Mesenchymal stem cell (in vitro differentiated cells and primary cell): Measurements from ENCODE around the gene KLK13.

Experiments used
- DNase-seq: peaks from one replicate; pipeline ENCODE4 v3.0.0-alpha.2; 2013
- H2AFZ ChIP-seq: one replicate; pipeline ENCODE4 v1.6.1; 2013; ENCODE audit warnings: low read depth, mild to moderate bottlenecking, control low read depth, inconsistent platforms, low read length, moderate library complexity
- H2AK5ac ChIP-seq: 2 replicates; pipeline ENCODE4 v1.6.1; 2013; ENCODE audit warnings: low read length, moderate library complexity, mild to moderate bottlenecking, inconsistent platforms; ENCODE audit not compliant: severe bottlenecking
- H2BK120ac ChIP-seq: one replicate; pipeline ENCODE4 v1.6.1; 2013; ENCODE audit warnings: low read depth, mild to moderate bottlenecking, inconsistent platforms, low read length, moderate library complexity
- H2BK12ac ChIP-seq, 2 experiments: one replicate each; pipeline ENCODE4 v1.6.1; 2013; ENCODE audit warnings: inconsistent platforms in 2 of 2, low read length in 2 of 2, mild to moderate bottlenecking in 2 of 2, moderate library complexity in 2 of 2, control low read depth in 1 of 2
- H2BK15ac ChIP-seq: one replicate; pipeline ENCODE4 v1.6.1; 2013; ENCODE audit warnings: mild to moderate bottlenecking, low read depth, inconsistent platforms; ENCODE audit not compliant: poor library complexity, severe bottlenecking
- H2BK5ac ChIP-seq: 2 replicates; pipeline ENCODE4 v1.6.1; 2013; ENCODE audit warnings: low read depth, mild to moderate bottlenecking, low read length, control low read depth, inconsistent platforms; ENCODE audit not compliant: poor library complexity, severe bottlenecking
- H3K14ac ChIP-seq, 2 experiments: one replicate each; pipeline ENCODE4 v1.6.1; 2013; ENCODE audit warnings: inconsistent platforms in 2 of 2, low read length in 2 of 2, control low read depth in 1 of 2, mild to moderate bottlenecking in 1 of 2, moderate library complexity in 1 of 2
- H3K18ac ChIP-seq, 2 experiments: one replicate each; pipeline ENCODE4 v1.6.1; 2013; ENCODE audit warnings: inconsistent platforms in 2 of 2, low read length in 2 of 2, control low read depth in 1 of 2, low read depth in 1 of 2, mild to moderate bottlenecking in 1 of 2
- H3K23ac ChIP-seq, 2 experiments: one replicate each; pipeline ENCODE4 v1.6.1; 2013; ENCODE audit warnings: inconsistent platforms in 2 of 2, low read length in 2 of 2, mild to moderate bottlenecking in 2 of 2, moderate library complexity in 2 of 2, control low read depth in 1 of 2
- H3K27ac ChIP-seq: 2 replicates; pipeline ENCODE4 v1.5.1; 2013; ENCODE audit warnings: mild to moderate bottlenecking, moderate library complexity, low read length, control low read depth, inconsistent platforms; ENCODE audit not compliant: poor library complexity, severe bottlenecking
- H3K27me3 ChIP-seq, 2 experiments: 2 replicates each; pipeline versions ENCODE4 v1.6.1 to v1.7.0; 2013; ENCODE audit warnings: low read length in 2 of 2, mild to moderate bottlenecking in 2 of 2, moderate library complexity in 2 of 2, control low read depth in 1 of 2, inconsistent platforms in 1 of 2; ENCODE audit not compliant: control insufficient read depth in 1 of 2, insufficient read depth in 1 of 2
- H3K36me3 ChIP-seq, 2 experiments: 2 replicates each; pipeline versions ENCODE4 v1.6.1 to v1.7.0; 2013; ENCODE audit warnings: low read length in 2 of 2, control low read depth in 1 of 2, inconsistent platforms in 1 of 2, low read depth in 1 of 2, mild to moderate bottlenecking in 1 of 2; ENCODE audit not compliant: insufficient read depth in 2 of 2, control insufficient read depth in 1 of 2
- H3K4ac ChIP-seq, 2 experiments: one replicate each; pipeline ENCODE4 v1.6.1; 2013; ENCODE audit warnings: inconsistent platforms in 2 of 2, low read length in 2 of 2, mild to moderate bottlenecking in 2 of 2, moderate library complexity in 2 of 2, control low read depth in 1 of 2, low read depth in 1 of 2
- H3K4me1 ChIP-seq: 2 replicates; pipeline ENCODE4 v1.6.1; 2013; ENCODE audit warnings: low read depth, low read length, control low read depth; ENCODE audit not compliant: control insufficient read depth, insufficient read depth
- H3K4me2 ChIP-seq: 2 replicates; pipeline ENCODE4 v1.6.1; 2013; ENCODE audit warnings: low read length, mild to moderate bottlenecking, inconsistent platforms; ENCODE audit not compliant: poor library complexity, severe bottlenecking
- H3K4me3 ChIP-seq, 2 experiments: 2 replicates each; pipeline versions ENCODE4 v1.5.1 to v1.7.0; 2013; ENCODE audit warnings: low read length in 2 of 2, mild to moderate bottlenecking in 2 of 2, control low read depth in 1 of 2, low read depth in 1 of 2; ENCODE audit not compliant: insufficient read depth in 1 of 2
- H3K79me1 ChIP-seq: replicated peaks from 2 replicates; pipeline ENCODE4 v1.6.1; 2013; ENCODE audit warnings: mild to moderate bottlenecking, control low read depth, low read length, inconsistent platforms; ENCODE audit not compliant: poor library complexity, severe bottlenecking
- H3K9ac ChIP-seq: 2 replicates; pipeline ENCODE4 v1.7.0; 2013; ENCODE audit warnings: mild to moderate bottlenecking, low read length, moderate library complexity
- H3K9me3 ChIP-seq: 2 replicates; pipeline ENCODE4 v1.7.0; 2013; ENCODE audit warnings: mild to moderate bottlenecking, low read length; ENCODE audit not compliant: control insufficient read depth
- H4K8ac ChIP-seq: one replicate; pipeline ENCODE4 v1.6.1; 2013; ENCODE audit warnings: inconsistent platforms, mild to moderate bottlenecking, low read length, moderate library complexity
- H4K91ac ChIP-seq: one replicate; pipeline ENCODE4 v1.6.1; 2013; ENCODE audit warnings: mild to moderate bottlenecking, low read length, inconsistent platforms
- WGBS: methylation state at CpG from one replicate; pipeline ENCODE4 v1.1.7; 2013; ENCODE audit warnings: mixed read lengths; 5-methylcytosine and 5-hydroxymethylcytosine counted together

Gene KLK13

DNA sequence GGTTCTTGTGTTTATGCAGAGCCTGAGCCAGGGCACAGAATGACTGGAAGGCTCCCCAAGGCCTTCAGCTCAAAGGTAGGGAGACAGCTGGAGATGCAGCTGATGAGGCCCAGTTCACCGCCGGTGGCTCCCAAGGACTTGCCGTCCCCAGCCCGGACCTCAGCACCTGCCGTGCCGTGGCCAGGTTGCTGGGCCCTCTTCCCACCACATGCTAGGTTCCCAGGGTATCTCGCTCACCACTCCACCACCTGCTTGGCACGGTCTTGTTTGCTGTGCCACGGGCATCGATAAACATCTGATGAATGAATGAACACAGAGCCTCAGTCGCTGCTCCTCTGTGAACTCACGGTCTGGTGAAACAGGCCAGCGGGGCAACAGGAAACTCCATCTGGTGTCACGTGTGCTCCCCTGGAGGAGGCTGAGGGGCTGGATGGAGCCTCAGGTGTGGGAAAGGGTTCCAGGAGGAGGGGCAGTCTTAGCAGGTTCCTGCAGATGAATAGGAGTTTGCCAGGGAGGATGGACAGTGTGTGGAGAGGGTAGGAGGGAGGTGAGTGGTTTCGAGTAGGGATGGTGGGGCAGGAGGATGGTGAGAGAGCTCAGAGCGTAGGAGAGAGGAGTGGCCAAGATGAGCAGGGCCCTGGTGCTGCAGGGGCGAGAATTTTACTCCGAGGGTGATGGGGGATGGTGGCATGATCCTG, 21.4 kb upstream of the KLK13 start:
- no peaks in the 10 kb centered on the region for H3K4me1 ChIP-seq
- H2BK5ac ChIP-seq, result no peak overlapping the region
- H3K23ac ChIP-seq, result no peak overlapping the region
- no peak overlapping the region for H2AK5ac ChIP-seq
- no peak overlapping the region for H3K4ac ChIP-seq
- no peak overlapping the region for H4K8ac ChIP-seq
- peak overlapping the region in 1 of 2 experiments; percentile 22 for H3K14ac ChIP-seq
- no peak overlapping the region for H3K9ac ChIP-seq
- no peaks in the 10 kb centered on the region for H3K9me3 ChIP-seq
- DNase-seq, result no peak
- H3K36me3 ChIP-seq, result no peaks in the 10 kb centered on the region
- H2BK120ac ChIP-seq, result no peak overlapping the region
- H3K18ac ChIP-seq, result no peak overlapping the region
- no peak overlapping the region for H2BK12ac ChIP-seq
- 80% methylated on average over 18 of the region's 18 CpGs for WGBS
- no peak overlapping the region for H3K27ac ChIP-seq
- H3K27me3 ChIP-seq, result peaks cover 0 to 25% of the 10 kb centered on the region in 2 experiments
- H3K4me2 ChIP-seq, result no peak overlapping the region
- H3K79me1 ChIP-seq, result no peaks in the 10 kb centered on the region
- H2BK15ac ChIP-seq, result no peak overlapping the region
- no peak overlapping the region for H3K4me3 ChIP-seq
- H2AFZ ChIP-seq, result no peak overlapping the region
- H4K91ac ChIP-seq, result no peak overlapping the region

- H2BK120ac ChIP-seq, result no peak overlapping the region
- H3K4me1 ChIP-seq, result no peaks in the 10 kb centered on the region
- H3K79me1 ChIP-seq, result no peaks in the 10 kb centered on the region
- H3K23ac ChIP-seq, result no peak overlapping the region
- H3K4me3 ChIP-seq, result no peak overlapping the region
- no peak overlapping the region for H3K18ac ChIP-seq
- H3K9me3 ChIP-seq, result no peaks in the 10 kb centered on the region
- peak overlapping the region; percentile 12 for H2BK15ac ChIP-seq
- H4K8ac ChIP-seq, result no peak overlapping the region
- no peak overlapping the region for H2BK12ac ChIP-seq
- peaks cover 0 to 30% of the 10 kb centered on the region in 2 experiments for H3K27me3 ChIP-seq
- no peak overlapping the region for H4K91ac ChIP-seq
- no peak overlapping the region for H2BK5ac ChIP-seq
- no peak overlapping the region for H2AK5ac ChIP-seq
- H3K36me3 ChIP-seq, result no peaks in the 10 kb centered on the region
- 78% methylated on average over 6 of the region's 7 CpGs for WGBS
- H2AFZ ChIP-seq, result no peak overlapping the region
- DNase-seq, result no peak
- no peak overlapping the region for H3K14ac ChIP-seq
- no peak overlapping the region for H3K4ac ChIP-seq
- H3K9ac ChIP-seq, result no peak overlapping the region
- no peak overlapping the region for H3K27ac ChIP-seq
- H3K4me2 ChIP-seq, result no peak overlapping the region
Observed at GRCh38 chr19:51084505-51084904, 19.6 kb upstream of the KLK13 start.

- Histone ChIP-seq H2BK15ac (no peak overlapping the region), H2BK120ac (no peak overlapping the region), H3K27me3 (peaks cover 0 to 30% of the 10 kb centered on the region in 2 experiments), H3K27ac (no peak overlapping the region), H3K23ac (no peak overlapping the region), H3K4me1 (no peaks in the 10 kb centered on the region), H3K4me3 (no peak overlapping the region), H2AFZ (no peak overlapping the region), H3K18ac (no peak overlapping the region), H3K9me3 (no peaks in the 10 kb centered on the region), H3K4me2 (no peak overlapping the region), H3K4ac (no peak overlapping the region), H2BK12ac (no peak overlapping the region), H3K9ac (no peak overlapping the region), H3K79me1 (no peaks in the 10 kb centered on the region), H4K8ac (no peak overlapping the region), H2AK5ac (no peak overlapping the region), H3K36me3 (no peaks in the 10 kb centered on the region), H4K91ac (no peak overlapping the region), H3K14ac (no peak overlapping the region), H2BK5ac (no peak overlapping the region)
- DNase-seq, result no peak
- WGBS, result 73% methylated on average over 11 of the region's 14 CpGs
Observed at GRCh38 chr19:51083783-51084182, 18.9 kb upstream of the KLK13 start.

GRCh38 chr19:51083181-51083580, 18.3 kb upstream of the KLK13 start:
- Histone ChIP-seq H3K9ac (no peak overlapping the region), H3K18ac (no peak overlapping the region), H3K36me3 (no peaks in the 10 kb centered on the region), H3K9me3 (no peaks in the 10 kb centered on the region), H3K4me3 (no peak overlapping the region), H2BK12ac (no peak overlapping the region), H3K23ac (no peak overlapping the region), H2AK5ac (no peak overlapping the region), H3K79me1 (no peaks in the 10 kb centered on the region), H3K4me2 (no peak overlapping the region), H3K27me3 (peaks cover 0 to 30% of the 10 kb centered on the region in 2 experiments), H4K91ac (no peak overlapping the region), H3K27ac (no peak overlapping the region), H2BK120ac (no peak overlapping the region), H2BK15ac (no peak overlapping the region), H3K4me1 (no peaks in the 10 kb centered on the region), H3K14ac (no peak overlapping the region), H2AFZ (no peak overlapping the region), H4K8ac (no peak overlapping the region), H3K4ac (no peak overlapping the region), H2BK5ac (no peak overlapping the region)
- no peak for DNase-seq
- WGBS, result 40% methylated on average over 4 of the region's 4 CpGs
